ENCODE results near the gene CELF3. TPM values are rescaled to one million over a fixed set of nuclear protein-coding genes. Genes with fewer than 3 reads are reported as not detected.

The CELF3 gene
- total RNA-seq, 1 donor from 2014 or later: 0.17 TPM

- Histone ChIP-seq H3K4me2 (no peak overlapping the region), H3K79me2 (ENCODE audit: low read depth) (no peaks in the 10 kb centered on the region), H3K4me3 (no peak overlapping the region), H4K20me1 (ENCODE audit: low read depth) (peaks cover 15% of the 10 kb centered on the region), H3K9ac (no peak overlapping the region), H3K27me3 (peaks cover 20% of the 10 kb centered on the region), H3K9me3 (ENCODE audit: low read depth) (no peaks in the 10 kb centered on the region), H3K27ac (no peak overlapping the region), H3F3A (ENCODE audit: low read depth) (peaks cover 19% of the 10 kb centered on the region), H2AFZ (replicated peaks) (no peak overlapping the region), H3K4me1 (peaks cover 23% of the 10 kb centered on the region), H3K36me3 (no peaks in the 10 kb centered on the region)
- Mint-ChIP-seq H3K27me3 (ENCODE audit: insufficient read depth, low read depth) (peaks cover 35% of the 10 kb centered on the region), H3K36me3 (no peaks in the 10 kb centered on the region), H3K4me1 (peaks cover 71% of the 10 kb centered on the region), H3K9me3 (no peaks in the 10 kb centered on the region), H3K27ac (no peak overlapping the region), H3K4me3 (no peak overlapping the region)
- DNase-seq (ENCODE audit: low spot score): no peak
- TF ChIP-seq CTCF (IDR thresholded peaks at IDR 0.05) (no peak), EZH2phosphoT487 (IDR thresholded peaks at IDR 0.05) (no peak), EZH2 (IDR thresholded peaks at IDR 0.05) (no peak)
Measured at GRCh38 chr1:151713874-151714273, 2.7 kb downstream of the CELF3 start.

- Mint-ChIP-seq H3K4me1 (peaks cover 73% of the 10 kb centered on the region), H3K9me3 (no peaks in the 10 kb centered on the region), H3K27ac (no peak overlapping the region), H3K36me3 (no peaks in the 10 kb centered on the region), H3K4me3 (no peak overlapping the region), H3K27me3 (ENCODE audit: insufficient read depth, low read depth) (peaks cover 28% of the 10 kb centered on the region)
- no peak for DNase-seq (ENCODE audit: low spot score)
- Histone ChIP-seq H3K4me3 (no peak overlapping the region), H3K9ac (no peak overlapping the region), H3K36me3 (no peaks in the 10 kb centered on the region), H3K4me1 (peaks cover 23% of the 10 kb centered on the region), H3K27me3 (peaks cover 12% of the 10 kb centered on the region), H3F3A (ENCODE audit: low read depth) (peaks cover 19% of the 10 kb centered on the region), H3K79me2 (ENCODE audit: low read depth) (no peaks in the 10 kb centered on the region), H4K20me1 (ENCODE audit: low read depth) (peaks cover 11% of the 10 kb centered on the region), H2AFZ (replicated peaks) (no peak overlapping the region), H3K4me2 (no peak overlapping the region), H3K9me3 (ENCODE audit: low read depth) (no peaks in the 10 kb centered on the region), H3K27ac (no peak overlapping the region)
- TF ChIP-seq EZH2phosphoT487 (IDR thresholded peaks at IDR 0.05) (no peak), EZH2 (IDR thresholded peaks at IDR 0.05) (no peak), CTCF (IDR thresholded peaks at IDR 0.05) (no peak)
Measured at GRCh38 chr1:151713044-151713443, 3.6 kb downstream of the CELF3 start.

GRCh38 chr1:151711951-151712350 is 4.7 kb downstream of the CELF3 start:
- DNase-seq (ENCODE audit: low spot score): no peak
- Histone ChIP-seq H3K79me2 (ENCODE audit: low read depth) (no peaks in the 10 kb centered on the region), H4K20me1 (ENCODE audit: low read depth) (peaks cover under 1% of the 10 kb centered on the region), H3K27ac (no peak overlapping the region), H3K4me1 (peaks cover 16% of the 10 kb centered on the region), H3K27me3 (peaks cover under 1% of the 10 kb centered on the region), H3K4me3 (no peak overlapping the region), H3F3A (ENCODE audit: low read depth) (peaks cover 13% of the 10 kb centered on the region), H3K36me3 (no peaks in the 10 kb centered on the region), H3K4me2 (no peak overlapping the region), H3K9me3 (ENCODE audit: low read depth) (no peaks in the 10 kb centered on the region), H2AFZ (replicated peaks) (no peak overlapping the region), H3K9ac (no peak overlapping the region)
- no peaks in the 10 kb centered on the region for H3K36me3 Mint-ChIP-seq
- H3K4me1 Mint-ChIP-seq: peaks cover 65% of the 10 kb centered on the region
- H3K27me3 Mint-ChIP-seq (ENCODE audit: insufficient read depth, low read depth): peaks cover 20% of the 10 kb centered on the region
- peak overlapping the region; percentile 47 for H3K27ac Mint-ChIP-seq
- H3K4me3 Mint-ChIP-seq: peak overlapping the region; percentile 46
- H3K9me3 Mint-ChIP-seq: no peaks in the 10 kb centered on the region
- TF ChIP-seq EZH2 (IDR thresholded peaks at IDR 0.05): no peak

- Histone ChIP-seq H3K9ac (no peak overlapping the region), H3K27ac (no peak overlapping the region), H3K36me3 (no peaks in the 10 kb centered on the region), H3K4me2 (no peak overlapping the region), H3K4me3 (no peak overlapping the region), H4K20me1 (ENCODE audit: low read depth) (no peaks in the 10 kb centered on the region), H3K27me3 (no peaks in the 10 kb centered on the region), H3F3A (ENCODE audit: low read depth) (peaks cover 8% of the 10 kb centered on the region), H3K4me1 (peaks cover 13% of the 10 kb centered on the region), H3K79me2 (ENCODE audit: low read depth) (no peaks in the 10 kb centered on the region), H2AFZ (replicated peaks) (no peak overlapping the region), H3K9me3 (ENCODE audit: low read depth) (no peaks in the 10 kb centered on the region)
- TF ChIP-seq EZH2 (IDR thresholded peaks at IDR 0.05) (no peak), EZH2phosphoT487 (IDR thresholded peaks at IDR 0.05) (no peak), CTCF (IDR thresholded peaks at IDR 0.05) (no peak)
- H3K36me3 Mint-ChIP-seq: no peaks in the 10 kb centered on the region
- peaks cover 61% of the 10 kb centered on the region for H3K4me1 Mint-ChIP-seq
- peak overlapping the region; percentile 90 for H3K27ac Mint-ChIP-seq
- no peaks in the 10 kb centered on the region for H3K9me3 Mint-ChIP-seq
- peaks cover 18% of the 10 kb centered on the region for H3K27me3 Mint-ChIP-seq (ENCODE audit: insufficient read depth, low read depth)
- H3K4me3 Mint-ChIP-seq: no peak overlapping the region
- no peak for DNase-seq (ENCODE audit: low spot score)
Measured at GRCh38 chr1:151711044-151711800, 5.4 kb downstream of the CELF3 start.
